Sigmoid colon (tissue), 7 donors: Measurements from ENCODE around the gene STAT5A. TPM values are rescaled to one million over a fixed set of nuclear protein-coding genes. Genes with fewer than 3 reads are reported as not detected.
"Not testable (repeated sequence)": the region's sequence is repeated elsewhere in the genome, so short reads cannot be mapped to it uniquely, and the experiment has no call there.

Experiments
- DNase-seq: peaks from one replicate; pipeline ENCODE4 v3.0.0-alpha.2; 2019
- H3K27ac ChIP-seq, 4 donors: fragments of 200-600 bp; sonication (generic); one replicate each; pipeline ENCODE4 v1.5.1; 2016 to 2019; ENCODE audit warnings: mild to moderate bottlenecking in 1 of 4
- H3K27me3 ChIP-seq, 3 donors: fragments of 200-600 bp; sonication (generic); one replicate each; pipeline ENCODE4 v1.5.1; 2019; ENCODE audit warnings: mild to moderate bottlenecking in 1 of 3
- H3K36me3 ChIP-seq, 4 donors: fragments of 200-600 bp; sonication (generic); one replicate each; pipeline ENCODE4 v1.5.1; 2016 to 2019
- H3K4me1 ChIP-seq, 4 donors: fragments of 200-600 bp; sonication (generic); one replicate each; pipeline ENCODE4 v1.5.1; 2017 to 2019
- H3K4me3 ChIP-seq, 4 donors: fragments of 200-600 bp; sonication (generic); one replicate each; pipeline ENCODE4 v1.5.1; 2017 to 2019; ENCODE audit warnings: mild to moderate bottlenecking in 2 of 4, moderate library complexity in 1 of 4
- H3K9me3 ChIP-seq, 4 donors: fragments of 200-600 bp in 3 of 4; sonication (generic) in 3 of 4; one replicate each; pipeline versions ENCODE4 v1.5.1 to v1.6.1; 2013 to 2019
- CTCF ChIP-seq, 4 experiments: fragments of 450-650 bp in 3 of 4; fragments of 200-600 bp in 1 of 4; IDR thresholded peaks; one replicate each; pipeline ENCODE4 v1.5.1; 2016 to 2019; ENCODE audit warnings: antibody characterized with exemption in 4 of 4, mild to moderate bottlenecking in 3 of 4, moderate library complexity in 2 of 4
- EP300 ChIP-seq, 4 donors: sonication (generic); formaldehyde crosslinking; IDR thresholded peaks; one replicate each; pipeline ENCODE4 v1.6.1; 2017; ENCODE audit warnings: antibody characterized with exemption in 4 of 4
- POLR2A ChIP-seq, 2 donors: fragments of 450-650 bp; IDR thresholded peaks; one replicate each; pipeline ENCODE4 v1.6.1; 2016; ENCODE audit warnings: antibody characterized with exemption in 2 of 2, mild to moderate bottlenecking in 2 of 2, moderate library complexity in 2 of 2
- POLR2AphosphoS5 ChIP-seq, 4 donors: sonication (generic); formaldehyde crosslinking; IDR thresholded peaks; one replicate each; pipeline ENCODE4 v1.6.1; 2017; ENCODE audit warnings: antibody characterized with exemption in 4 of 4
- WGBS, 2 donors: extraction: QIAGEN DNeasy Blood & Tissue Kit; methylation state at CpG; one replicate each; pipeline ENCODE4 v1.1.7; 2013; 5-methylcytosine and 5-hydroxymethylcytosine counted together
- intact Hi-C: fragments of 100-400 bp; cut with DNase I; formaldehyde crosslinking; loops from one replicate; pipeline ENCODE4 v1.15.1; 2023
- polyA plus RNA-seq, 3 donors: library from polyadenylated mRNA; stranded (reverse); fragments of 200-250 nt; gene quantifications; one replicate each; pipeline ENCODE4 v1.2.3, GENCODE V29; 2013
- total RNA-seq, 4 donors: library from RNA; depleted of rRNA; stranded (reverse); fragments of >200 nt; gene quantifications; one replicate each; pipeline ENCODE4 v1.1.0, GENCODE V29; 2016
- donor health status: healthy with polysubstance abuse.
- donor health status: Bipolar disorder and iron deficiency.
- donor health status: healthy.

STAT5A gene
- total and polyA plus RNA-seq, 7 donors, result 7.4 to 91.0 (median 57.2) TPM

- no peaks in the 10 kb centered on the region for H3K27me3 ChIP-seq
- no peak overlapping the region for H3K4me3 ChIP-seq
- peaks cover 0 to 26% (median 25%) of the 10 kb centered on the region in 4 donors for H3K4me1 ChIP-seq
- intact Hi-C loops, result no loop called here
- TF ChIP-seq POLR2A (IDR thresholded peaks at IDR 0.05), result no peak
- TF ChIP-seq EP300 (IDR thresholded peaks at IDR 0.05), result no peak
- TF ChIP-seq POLR2AphosphoS5 (IDR thresholded peaks at IDR 0.05), result no peak
- TF ChIP-seq CTCF (IDR thresholded peaks at IDR 0.05), result no peak
- H3K27ac ChIP-seq, result peak overlapping the region in 1 of 4 donors; percentile 8
- DNase-seq, result no peak
- H3K36me3 ChIP-seq, result peaks cover 43 to 74% (median 46%) of the 10 kb centered on the region in 4 donors
- WGBS, 2 donors, result 62 to 89% methylated on average over 10 of the region's 10 CpGs
- H3K9me3 ChIP-seq, result no peaks in the 10 kb centered on the region
These were observed 27.3 kb downstream of the STAT5A start for GRCh38 chr17:42315402-42316156.

GRCh38 chr17:42316755-42317154 lies 28.5 kb downstream of the STAT5A start:
- Histone ChIP-seq H3K27ac (no peak overlapping the region), H3K4me3 (no peak overlapping the region)

GRCh38 chr17:42317266-42317845 lies 29.1 kb downstream of the STAT5A start:
- no peak overlapping the region for H3K4me3 ChIP-seq
- DNase-seq, result no peak
- H3K4me1 ChIP-seq, result peaks cover 0 to 9% (median 7%) of the 10 kb centered on the region in 4 donors
- intact Hi-C loops, result no loop called here
- TF ChIP-seq EP300 (IDR thresholded peaks at IDR 0.05) (no peak), CTCF (IDR thresholded peaks at IDR 0.05) (no peak), POLR2AphosphoS5 (IDR thresholded peaks at IDR 0.05) (no peak), POLR2A (IDR thresholded peaks at IDR 0.05) (no peak)
- no peaks in the 10 kb centered on the region for H3K27me3 ChIP-seq
- no peak overlapping the region for H3K27ac ChIP-seq
- H3K9me3 ChIP-seq, result no peaks in the 10 kb centered on the region
- peaks cover 47 to 88% (median 57%) of the 10 kb centered on the region in 4 donors for H3K36me3 ChIP-seq
- 74 to 83% methylated on average over 5 of the region's 5 CpGs for WGBS, 2 donors

More at GRCh38 chr17:42316755-42317154, 28.5 kb downstream of the STAT5A start:
- TF ChIP-seq POLR2A (IDR thresholded peaks at IDR 0.05), result no peak
- no peak for TF ChIP-seq EP300 (IDR thresholded peaks at IDR 0.05)
- TF ChIP-seq CTCF (IDR thresholded peaks at IDR 0.05), result no peak
- TF ChIP-seq POLR2AphosphoS5 (IDR thresholded peaks at IDR 0.05), result no peak
- DNase-seq, result no peak
- H3K4me1 ChIP-seq, result peaks cover 0 to 14% (median 13%) of the 10 kb centered on the region in 4 donors
- H3K36me3 ChIP-seq, result peaks cover 43 to 82% (median 51%) of the 10 kb centered on the region in 4 donors
- H3K9me3 ChIP-seq, result no peaks in the 10 kb centered on the region
- H3K27me3 ChIP-seq, result no peaks in the 10 kb centered on the region
- 79 to 90% methylated on average over 4 of the region's 4 CpGs for WGBS, 2 donors
- intact Hi-C loops, result no loop called here

- H3K4me1 ChIP-seq, H3K4me3 ChIP-seq, DNase-seq, intact Hi-C loops, H3K27ac ChIP-seq, H3K9me3 ChIP-seq, H3K27me3 ChIP-seq: not testable (repeated sequence)
- 95 to 97% methylated on average over 6 of the region's 6 CpGs for WGBS, 2 donors
- peaks cover 49 to 94% (median 60%) of the 10 kb centered on the region in 4 donors for H3K36me3 ChIP-seq
These were observed 29.7 kb downstream of the STAT5A start for GRCh38 chr17:42317967-42318366.

- no peak for DNase-seq
- no peak overlapping the region for H3K27ac ChIP-seq
- H3K9me3 ChIP-seq, result no peaks in the 10 kb centered on the region
- intact Hi-C loops, result loop anchor here (5.0 kb wide), 2 partner anchors 136 to 196 kb away; partner anchors contain the start of gene ATP6V0A1
- 93 to 97% methylated on average over 4 of the region's 4 CpGs for WGBS, 2 donors
- peaks cover 39 to 99% (median 53%) of the 10 kb centered on the region in 4 donors for H3K36me3 ChIP-seq
- TF ChIP-seq POLR2AphosphoS5 (IDR thresholded peaks at IDR 0.05) (no peak), POLR2A (IDR thresholded peaks at IDR 0.05) (no peak), CTCF (IDR thresholded peaks at IDR 0.05) (no peak), EP300 (IDR thresholded peaks at IDR 0.05) (no peak)
- peaks cover 0 to 23% (median 18%) of the 10 kb centered on the region in 4 donors for H3K4me1 ChIP-seq
- H3K4me3 ChIP-seq, result no peak overlapping the region
- no peaks in the 10 kb centered on the region for H3K27me3 ChIP-seq
These were observed 33.3 kb downstream of the STAT5A start for GRCh38 chr17:42321555-42321954.
